OCI-LY3 (cell line): ENCODE data around the gene CFAP157.
A peak's percentile ranks its signal among the peaks of the same experiment; 100 is the strongest.

Source experiments
- H2AFZ ChIP-seq: fragments of 200-600, 300-600 bp; shearing (Covaris generic); 2 replicates; pipeline ENCODE4 v1.6.0; 2014; ENCODE audit warnings: antibody characterized with exemption, low read depth, low read length
- H3K27ac ChIP-seq: fragments of 200-600, 300-600 bp; sonication (generic); 2 replicates; pipeline ENCODE4 v1.5.1; 2014; ENCODE audit warnings: mild to moderate bottlenecking, low read length, moderate library complexity, mixed read lengths
- H3K27me3 ChIP-seq: fragments of 200-600, 300-600 bp; sonication (generic); 2 replicates; pipeline ENCODE4 v1.6.1; 2014; ENCODE audit warnings: low read depth, low read length, mixed read lengths
- H3K36me3 ChIP-seq: fragments of 200-600, 300-600 bp; sonication (generic); replicated peaks from 2 replicates; pipeline ENCODE3; 2014; ENCODE audit warnings: low read depth, low read length, mixed read lengths
- H3K4me1 ChIP-seq: fragments of 300-600, 200-600 bp; sonication (generic); 2 replicates; pipeline ENCODE4 v1.6.1; 2014; ENCODE audit warnings: low read length, mixed read lengths
- H3K4me2 ChIP-seq: fragments of 200-600, 300-600 bp; sonication (generic); 2 replicates; pipeline ENCODE4 v1.6.1; 2014; ENCODE audit warnings: low read length, mixed read lengths
- H3K4me3 ChIP-seq: fragments of 300-600, 200-600 bp; sonication (generic); 2 replicates; pipeline ENCODE4 v1.5.1; 2014; ENCODE audit warnings: antibody characterized with exemption, mild to moderate bottlenecking, low read length, moderate library complexity
- H3K79me2 ChIP-seq: fragments of 300-600, 200-600 bp; shearing (Covaris generic); 2 replicates; pipeline ENCODE4 v1.6.1; 2014; ENCODE audit warnings: mild to moderate bottlenecking, low read length, mixed read lengths
- H3K9ac ChIP-seq: fragments of 300-600, 200-600 bp; shearing (Covaris generic); 2 replicates; pipeline ENCODE4 v1.6.0; 2014; ENCODE audit warnings: mild to moderate bottlenecking, low read length, moderate library complexity
- H3K9me3 ChIP-seq: fragments of 200-600, 300-600 bp; shearing (Covaris generic); 2 replicates; pipeline ENCODE4 v1.6.1; 2014; ENCODE audit warnings: low read length, mixed read lengths; ENCODE audit not compliant: insufficient read depth
- H4K20me1 ChIP-seq: fragments of 200-600, 300-600 bp; sonication (generic); 2 replicates; pipeline ENCODE4 v1.6.1; 2016; ENCODE audit warnings: low read length, mixed read lengths; ENCODE audit not compliant: insufficient read depth
- CTCF ChIP-seq: fragments of 200-600, 300-600 bp; sonication (generic); IDR thresholded peaks from 2 replicates; pipeline ENCODE4 v1.5.1; 2014; ENCODE audit warnings: antibody characterized with exemption, low read length, low read depth
- EZH2phosphoT487 ChIP-seq: fragments of 200-600 bp; shearing (Covaris generic); IDR thresholded peaks from 2 replicates; pipeline ENCODE4 v1.6.1; 2018; ENCODE audit warnings: antibody characterized with exemption, mixed run types, low read depth

CFAP157 gene

GRCh38 chr9:127712867-127713266 lies 6.1 kb downstream of the CFAP157 start:
- H4K20me1 ChIP-seq = no peaks in the 10 kb centered on the region; the same call in 1 of the 2 replicates
- H3K4me3 ChIP-seq = no peak overlapping the region
- H3K27ac ChIP-seq = no peak overlapping the region
- H3K27me3 ChIP-seq = no peaks in the 10 kb centered on the region
- H3K4me1 ChIP-seq = peaks cover 8% of the 10 kb centered on the region
- no peak overlapping the region for H2AFZ ChIP-seq
- H3K9me3 ChIP-seq = no peaks in the 10 kb centered on the region
- no peaks in the 10 kb centered on the region for H3K36me3 ChIP-seq
- H3K79me2 ChIP-seq = no peaks in the 10 kb centered on the region
- TF ChIP-seq CTCF (no peak), EZH2phosphoT487 (no peak)
- no peak overlapping the region for H3K4me2 ChIP-seq
- H3K9ac ChIP-seq = no peak overlapping the region

- Histone ChIP-seq H3K79me2 (no peaks in the 10 kb centered on the region), H3K4me3 (peak overlapping the region; percentile 64), H3K9ac (peak overlapping the region; percentile 19; the same call in 1 of the 2 replicates), H3K9me3 (no peaks in the 10 kb centered on the region), H3K27me3 (no peaks in the 10 kb centered on the region), H3K27ac (no peak overlapping the region), H2AFZ (no peak overlapping the region), H3K4me1 (peaks cover 8% of the 10 kb centered on the region), H4K20me1 (no peaks in the 10 kb centered on the region; the same call in 1 of the 2 replicates), H3K4me2 (peak overlapping the region; percentile 94), H3K36me3 (no peaks in the 10 kb centered on the region)
- TF ChIP-seq CTCF (no peak), EZH2phosphoT487 (no peak)
Observed at GRCh38 chr9:127714020-127714750, 7.4 kb downstream of the CFAP157 start.

GRCh38 chr9:127714951-127715469 lies 8.2 kb downstream of the CFAP157 start:
- TF ChIP-seq CTCF (no peak), EZH2phosphoT487 (no peak)
- peak overlapping the region; percentile 43; the same call in 1 of the 2 replicates for H2AFZ ChIP-seq
- H3K27ac ChIP-seq = no peak overlapping the region
- peak overlapping the region; percentile 70 for H3K9ac ChIP-seq
- H3K27me3 ChIP-seq = no peaks in the 10 kb centered on the region
- H4K20me1 ChIP-seq = no peaks in the 10 kb centered on the region; the same call in 1 of the 2 replicates
- no peaks in the 10 kb centered on the region for H3K36me3 ChIP-seq
- H3K4me3 ChIP-seq = peak overlapping the region; percentile 89
- peak overlapping the region; percentile 94 for H3K4me2 ChIP-seq
- H3K4me1 ChIP-seq = peaks cover 8% of the 10 kb centered on the region
- H3K9me3 ChIP-seq = no peaks in the 10 kb centered on the region
- no peaks in the 10 kb centered on the region for H3K79me2 ChIP-seq

GRCh38 chr9:127715470-127716337 lies 8.9 kb downstream of the CFAP157 start, which contains the start of the genes PTRH1 and TTC16:
Gene PTRH1 (minus strand): TSS chr9:127715663. CDS start chr9:127715639, 24 bp downstream.
Gene TTC16 (plus strand): TSS chr9:127716079. CDS start chr9:127716146, 67 bp downstream.
- Histone ChIP-seq H4K20me1 (no peaks in the 10 kb centered on the region; the same call in 1 of the 2 replicates), H3K4me3 (peak within 1 kb of the TSS; percentile 89), H3K4me2 (peak within 1 kb of the TSS; percentile 94), H3K36me3 (no peaks in the 10 kb centered on the region), H3K27me3 (no peaks in the 10 kb centered on the region), H3K27ac (no peak within 1 kb of the TSS), H2AFZ (peak within 1 kb of the TSS; percentile 57), H3K9ac (peak within 1 kb of the TSS; percentile 70), H3K9me3 (no peaks in the 10 kb centered on the region), H3K4me1 (peaks cover 8% of the 10 kb centered on the region), H3K79me2 (no peaks in the 10 kb centered on the region)
- no peak for TF ChIP-seq CTCF
- TF ChIP-seq EZH2phosphoT487 = no peak
